ENCODE data around the gene RRP15.

Gene RRP15

DNA sequence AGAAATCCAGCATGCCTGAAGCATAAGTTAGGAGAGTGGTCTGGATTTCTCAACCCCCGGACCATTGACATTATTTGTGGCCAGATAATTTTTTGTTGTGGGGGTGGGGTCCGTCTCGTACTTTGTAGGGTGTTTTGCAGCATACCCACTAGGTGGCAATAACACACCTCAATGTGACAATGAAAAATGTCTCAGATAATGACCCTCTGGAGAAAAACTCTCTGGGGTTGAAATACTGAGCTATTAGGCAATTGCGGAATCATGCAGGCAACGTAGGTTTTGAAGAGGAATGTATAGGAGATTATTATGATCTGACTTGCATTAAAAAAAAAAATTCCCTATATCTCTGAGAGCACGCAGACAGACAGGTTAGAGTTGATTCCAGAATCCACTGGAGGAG is 25.3 kb upstream of the RRP15 start:
- peak; percentile 63 for DNase-seq (ENCODE audit: low read depth)

DNA sequence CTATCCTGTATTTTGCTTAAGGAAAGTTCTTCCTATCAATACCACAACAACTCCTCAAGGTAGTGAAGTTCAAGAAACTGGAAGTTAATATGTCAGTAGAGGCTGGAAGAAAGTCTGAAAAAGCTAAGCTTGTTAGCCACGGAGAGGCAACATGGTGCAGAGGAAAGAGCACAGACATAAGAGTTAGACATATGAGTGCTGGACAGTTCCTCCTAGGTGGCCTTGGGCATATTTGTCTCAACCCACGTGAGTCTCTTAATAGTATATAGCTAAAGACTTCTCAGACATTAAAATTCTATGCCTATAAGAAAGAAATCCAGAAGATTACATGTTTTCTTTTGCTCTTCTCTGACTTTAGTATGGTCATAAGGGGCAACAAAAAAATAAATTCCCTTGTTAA is 22.8 kb upstream of the RRP15 start:
- DNase-seq (ENCODE audit: low read depth) = no peak
- TF ChIP-seq, protein P1, sequence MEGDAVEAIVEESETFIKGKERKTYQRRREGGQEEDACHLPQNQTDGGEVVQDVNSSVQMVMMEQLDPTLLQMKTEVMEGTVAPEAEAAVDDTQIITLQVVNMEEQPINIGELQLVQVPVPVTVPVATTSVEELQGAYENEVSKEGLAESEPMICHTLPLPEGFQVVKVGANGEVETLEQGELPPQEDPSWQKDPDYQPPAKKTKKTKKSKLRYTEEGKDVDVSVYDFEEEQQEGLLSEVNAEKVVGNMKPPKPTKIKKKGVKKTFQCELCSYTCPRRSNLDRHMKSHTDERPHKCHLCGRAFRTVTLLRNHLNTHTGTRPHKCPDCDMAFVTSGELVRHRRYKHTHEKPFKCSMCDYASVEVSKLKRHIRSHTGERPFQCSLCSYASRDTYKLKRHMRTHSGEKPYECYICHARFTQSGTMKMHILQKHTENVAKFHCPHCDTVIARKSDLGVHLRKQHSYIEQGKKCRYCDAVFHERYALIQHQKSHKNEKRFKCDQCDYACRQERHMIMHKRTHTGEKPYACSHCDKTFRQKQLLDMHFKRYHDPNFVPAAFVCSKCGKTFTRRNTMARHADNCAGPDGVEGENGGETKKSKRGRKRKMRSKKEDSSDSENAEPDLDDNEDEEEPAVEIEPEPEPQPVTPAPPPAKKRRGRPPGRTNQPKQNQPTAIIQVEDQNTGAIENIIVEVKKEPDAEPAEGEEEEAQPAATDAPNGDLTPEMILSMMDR (IDR thresholded peaks at IDR 0.05; ENCODE audit: low read depth, low read length) = no peak
- TF ChIP-seq MYC (IDR thresholded peaks at IDR 0.05; ENCODE audit: low read depth, low read length) (no peak), POLR2A (IDR thresholded peaks at IDR 0.05; ENCODE audit: extremely low read depth, insufficient read length) (no peak)
- TF ChIP-seq, protein P2, sequence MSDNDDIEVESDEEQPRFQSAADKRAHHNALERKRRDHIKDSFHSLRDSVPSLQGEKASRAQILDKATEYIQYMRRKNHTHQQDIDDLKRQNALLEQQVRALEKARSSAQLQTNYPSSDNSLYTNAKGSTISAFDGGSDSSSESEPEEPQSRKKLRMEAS (IDR thresholded peaks at IDR 0.05; ENCODE audit: low read depth, low read length) = no peak
- no peak overlapping the region for H3K4me3 ChIP-seq (ENCODE audit: low read depth, low read length)

More for the DNA sequence above, 25.3 kb upstream of the RRP15 start:
- no peak overlapping the region for H3K4me3 ChIP-seq (ENCODE audit: low read depth, low read length)
- TF ChIP-seq MYC (IDR thresholded peaks at IDR 0.05; ENCODE audit: low read depth, low read length) = no peak
- TF ChIP-seq, protein P1 (IDR thresholded peaks at IDR 0.05; ENCODE audit: low read depth, low read length) = peak; percentile 49

DNA sequence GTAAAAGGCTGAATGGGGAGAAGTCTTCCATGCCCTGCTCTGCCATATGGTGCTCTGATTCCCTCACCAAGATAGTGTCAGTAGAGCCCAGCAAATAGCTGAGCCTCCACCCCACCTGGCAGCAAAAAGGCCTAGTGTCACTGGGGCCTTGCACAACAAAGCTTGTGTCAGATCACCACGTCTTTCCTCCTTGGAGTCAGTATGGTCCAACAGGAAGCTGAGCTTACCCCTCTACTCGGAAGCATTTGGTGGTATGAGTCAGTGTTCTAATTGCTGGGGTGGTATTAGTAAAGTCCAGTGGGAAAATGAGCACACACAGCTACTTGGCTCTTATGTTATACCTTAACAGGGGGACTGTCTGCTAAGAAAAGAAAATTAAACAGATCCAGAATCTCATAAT is 18.7 kb upstream of the RRP15 start:
- no peak overlapping the region for H3K4me3 ChIP-seq (ENCODE audit: low read depth, low read length)
- peak; percentile 21 for DNase-seq (ENCODE audit: low read depth)
- TF ChIP-seq, protein P2 (IDR thresholded peaks at IDR 0.05; ENCODE audit: low read depth, low read length) = no peak
- no peak for TF ChIP-seq POLR2A (IDR thresholded peaks at IDR 0.05; ENCODE audit: extremely low read depth, insufficient read length)
- no peak for TF ChIP-seq MYC (IDR thresholded peaks at IDR 0.05; ENCODE audit: low read depth, low read length)
- TF ChIP-seq, protein P1 (IDR thresholded peaks at IDR 0.05; ENCODE audit: low read depth, low read length) = no peak

DNA sequence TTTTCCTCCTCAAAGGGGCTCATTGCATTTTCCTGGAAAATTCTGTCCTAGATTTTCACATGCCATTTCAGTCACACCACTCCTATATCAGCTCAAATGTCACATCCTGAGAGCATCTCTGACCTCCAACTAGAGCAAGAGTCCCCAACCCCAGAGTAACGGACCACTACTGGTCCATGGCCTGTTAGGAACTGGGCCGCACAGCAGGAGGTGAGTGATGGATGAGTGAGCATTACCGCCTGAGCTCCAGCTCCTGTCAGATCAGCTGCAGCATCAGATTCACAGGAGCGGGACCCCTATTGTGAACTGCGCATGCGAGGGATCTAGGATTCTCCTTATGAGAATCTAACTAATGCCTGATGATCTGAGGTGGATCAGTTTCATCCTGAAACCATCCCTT is 12.7 kb upstream of the RRP15 start:
- DNase-seq (ENCODE audit: low read depth) = no peak
- H3K4me3 ChIP-seq (ENCODE audit: low read depth, low read length) = no peak overlapping the region
- TF ChIP-seq, protein P2 (IDR thresholded peaks at IDR 0.05; ENCODE audit: low read depth, low read length) = no peak
- TF ChIP-seq, protein P1 (IDR thresholded peaks at IDR 0.05; ENCODE audit: low read depth, low read length) = no peak
- no peak for TF ChIP-seq MYC (IDR thresholded peaks at IDR 0.05; ENCODE audit: low read depth, low read length)
- TF ChIP-seq POLR2A (IDR thresholded peaks at IDR 0.05; ENCODE audit: extremely low read depth, insufficient read length) = no peak

DNA sequence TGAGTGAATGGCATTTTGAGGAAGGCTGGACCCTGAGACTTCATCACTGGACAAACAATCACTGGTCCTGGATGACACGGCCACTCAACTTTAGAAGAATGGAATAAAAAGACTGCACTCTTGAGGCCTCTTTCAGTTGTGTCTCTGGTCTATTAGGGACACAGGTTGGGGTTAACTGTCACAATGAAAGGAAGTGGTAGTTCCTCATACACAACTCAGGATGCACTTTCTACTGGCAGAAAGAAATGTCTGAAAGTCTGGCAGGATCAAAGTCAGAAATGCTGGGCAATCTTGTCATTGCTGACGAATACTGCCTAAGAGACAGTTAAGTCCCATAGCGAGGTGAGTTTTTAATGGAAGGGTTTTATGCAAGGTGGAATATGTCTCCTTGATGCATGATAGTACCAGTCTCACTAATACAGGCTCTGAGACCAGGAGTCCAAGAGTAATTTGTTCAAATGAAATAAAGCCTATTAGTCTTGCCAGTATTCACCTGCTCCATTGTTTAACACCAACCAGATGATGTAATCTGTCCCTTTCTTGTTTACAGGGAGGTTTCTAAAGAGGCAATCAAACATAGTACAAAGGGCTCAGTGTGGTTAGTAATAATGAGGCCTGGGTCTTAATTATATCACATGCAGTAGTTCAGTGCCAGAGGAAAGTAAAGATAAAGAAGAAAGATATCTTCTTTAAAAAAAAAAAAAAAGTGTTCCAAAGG is 11.2 kb upstream of the RRP15 start:
- DNase-seq (ENCODE audit: low read depth) = no peak
- H3K4me3 ChIP-seq (ENCODE audit: low read depth, low read length) = no peak overlapping the region
- TF ChIP-seq, protein P1 (IDR thresholded peaks at IDR 0.05; ENCODE audit: low read depth, low read length) = no peak
- TF ChIP-seq POLR2A (IDR thresholded peaks at IDR 0.05; ENCODE audit: extremely low read depth, insufficient read length) (no peak), MYC (IDR thresholded peaks at IDR 0.05; ENCODE audit: low read depth, low read length) (no peak)
- TF ChIP-seq, protein P2 (IDR thresholded peaks at IDR 0.05; ENCODE audit: low read depth, low read length) = no peak

Measured in NB4 (cell line).